NCI-H446 (cell line): ENCODE data around the gene SHANK2.

ENCODE experiments used
- DNase-seq, 2 experiments: peaks; one replicate each; lab custom pipeline; 2025; lab: John Stamatoyannopoulos, UW

Gene SHANK2

GRCh38 chr11:71252269-71252769 lies at the start of gene SHANK2:
Gene SHANK2, minus strand, starts transcription at chr11:71252577. Its CDS starts 105,251 bp downstream, at chr11:71147326.
- no peak for DNase-seq

- DNase-seq: no peak
Measured at GRCh38 chr11:71301858-71302533, 49.6 kb upstream of the SHANK2 start.

GRCh38 chr11:71301046-71301857 lies 48.9 kb upstream of the SHANK2 start:
- DNase-seq: no peak

GRCh38 chr11:71300187-71300586 lies 47.8 kb upstream of the SHANK2 start:
- DNase-seq: no peak

GRCh38 chr11:71298761-71299181 lies 46.4 kb upstream of the SHANK2 start:
- no peak for DNase-seq

GRCh38 chr11:71298016-71298550 lies 45.7 kb upstream of the SHANK2 start:
- DNase-seq: no peak

GRCh38 chr11:71294846-71295600 lies 42.6 kb upstream of the SHANK2 start:
- no peak for DNase-seq

GRCh38 chr11:71293961-71294782 lies 41.8 kb upstream of the SHANK2 start:
- no peak for DNase-seq

GRCh38 chr11:71286701-71287643 lies 34.6 kb upstream of the SHANK2 start:
- DNase-seq: peak in 1 of 2 experiments; percentile 7

- DNase-seq: no peak
Measured at GRCh38 chr11:71285111-71285510, 32.7 kb upstream of the SHANK2 start.

GRCh38 chr11:71284525-71285092 lies 32.2 kb upstream of the SHANK2 start:
- peak in 1 of 2 experiments; percentile 52 for DNase-seq

GRCh38 chr11:71283971-71284441 lies 31.6 kb upstream of the SHANK2 start:
- no peak for DNase-seq

- no peak for DNase-seq
Measured at GRCh38 chr11:71282581-71283351, 30.4 kb upstream of the SHANK2 start.

GRCh38 chr11:71281831-71282230 lies 29.5 kb upstream of the SHANK2 start:
- no peak for DNase-seq

- no peak for DNase-seq
Measured at GRCh38 chr11:71281204-71281603, 28.8 kb upstream of the SHANK2 start.

- no peak for DNase-seq
Measured at GRCh38 chr11:71279916-71280645, 27.7 kb upstream of the SHANK2 start.

GRCh38 chr11:71272161-71272560 lies 19.8 kb upstream of the SHANK2 start:
- DNase-seq: no peak
